ENCODE measurements around the gene LTA4H.
A peak's percentile ranks its signal among the peaks of the same experiment; 100 is the strongest.

LTA4H gene

DNA sequence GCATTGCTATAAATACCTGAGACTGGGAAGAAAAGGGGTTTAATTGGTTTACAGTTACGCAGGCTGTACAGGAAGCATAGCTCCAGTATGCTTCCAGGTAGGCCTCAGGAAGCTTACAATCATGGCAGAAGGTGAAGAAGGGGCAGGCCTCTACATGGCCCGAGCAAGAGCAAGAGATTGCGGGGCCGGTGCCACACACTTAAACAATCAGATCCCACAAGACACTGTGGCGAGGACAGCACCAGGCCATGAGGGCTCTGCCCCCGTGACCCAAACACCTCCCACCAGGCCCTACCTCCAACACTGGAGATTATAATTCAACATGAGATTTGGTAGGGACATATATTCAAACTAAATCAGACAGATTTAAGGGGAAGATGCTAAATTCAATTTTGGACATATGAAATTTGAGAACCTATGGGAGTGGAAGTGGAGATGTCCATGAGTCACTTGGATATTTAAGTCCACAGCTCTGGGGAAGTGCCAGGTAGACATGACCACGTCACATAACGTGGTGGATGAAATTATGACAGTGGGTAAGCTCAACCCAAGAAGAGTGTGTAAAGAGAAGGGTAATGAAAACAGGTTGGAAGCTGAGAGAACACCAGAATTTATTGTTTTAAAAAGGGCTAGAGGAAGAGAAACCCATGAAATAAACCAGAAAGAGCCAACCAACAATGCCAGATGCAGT, 1.5 kb upstream of the LTA4H start:
- H3K9ac ChIP-seq (ENCODE audit: low read length) = no peak overlapping the region
- no peak for DNase-seq
- TF ChIP-seq, protein P1, sequence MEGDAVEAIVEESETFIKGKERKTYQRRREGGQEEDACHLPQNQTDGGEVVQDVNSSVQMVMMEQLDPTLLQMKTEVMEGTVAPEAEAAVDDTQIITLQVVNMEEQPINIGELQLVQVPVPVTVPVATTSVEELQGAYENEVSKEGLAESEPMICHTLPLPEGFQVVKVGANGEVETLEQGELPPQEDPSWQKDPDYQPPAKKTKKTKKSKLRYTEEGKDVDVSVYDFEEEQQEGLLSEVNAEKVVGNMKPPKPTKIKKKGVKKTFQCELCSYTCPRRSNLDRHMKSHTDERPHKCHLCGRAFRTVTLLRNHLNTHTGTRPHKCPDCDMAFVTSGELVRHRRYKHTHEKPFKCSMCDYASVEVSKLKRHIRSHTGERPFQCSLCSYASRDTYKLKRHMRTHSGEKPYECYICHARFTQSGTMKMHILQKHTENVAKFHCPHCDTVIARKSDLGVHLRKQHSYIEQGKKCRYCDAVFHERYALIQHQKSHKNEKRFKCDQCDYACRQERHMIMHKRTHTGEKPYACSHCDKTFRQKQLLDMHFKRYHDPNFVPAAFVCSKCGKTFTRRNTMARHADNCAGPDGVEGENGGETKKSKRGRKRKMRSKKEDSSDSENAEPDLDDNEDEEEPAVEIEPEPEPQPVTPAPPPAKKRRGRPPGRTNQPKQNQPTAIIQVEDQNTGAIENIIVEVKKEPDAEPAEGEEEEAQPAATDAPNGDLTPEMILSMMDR (IDR thresholded peaks at IDR 0.05; ENCODE audit: low read length) = no peak
- TF ChIP-seq EZH2 (optimal IDR thresholded peaks at IDR 0.05; ENCODE audit: low read depth, low read length) (no peak), EZH2phosphoT487 (IDR thresholded peaks at IDR 0.05; ENCODE audit: low read length) (no peak)

DNA sequence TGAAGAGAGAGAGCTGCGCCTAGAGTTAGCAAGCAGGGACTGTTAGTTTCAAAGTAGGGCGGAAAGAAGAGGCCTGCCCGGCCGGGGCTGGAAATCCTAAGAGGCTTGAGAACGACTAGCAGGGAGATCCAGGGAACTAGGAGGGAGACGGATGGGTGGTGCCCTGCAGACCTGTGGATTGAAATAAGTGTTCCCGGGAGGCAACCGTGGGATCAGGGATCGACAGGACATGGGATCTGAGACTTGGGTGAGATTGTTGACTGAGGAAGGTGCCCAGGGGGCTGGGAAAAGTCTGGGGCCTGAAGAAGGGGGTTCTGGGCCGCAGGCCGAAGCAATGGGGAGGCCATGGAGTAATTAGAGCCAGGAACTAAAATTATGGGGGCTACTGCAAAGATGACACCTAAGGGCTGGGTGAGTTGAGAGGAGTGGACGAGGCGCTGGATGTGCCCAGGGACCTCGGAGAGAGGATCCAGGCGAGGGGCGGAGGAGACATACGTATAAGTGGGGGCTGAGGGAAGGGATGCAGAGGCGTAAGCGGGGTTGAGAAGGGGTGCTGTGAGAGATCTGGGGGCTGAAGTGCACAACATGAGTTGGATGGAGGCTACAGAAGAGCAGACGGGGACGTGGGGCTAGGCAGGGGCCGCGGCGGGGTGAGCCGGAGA, 635 bp downstream of the LTA4H start:
- Histone ChIP-seq H3K9me3 (replicated peaks; ENCODE audit: insufficient read depth, low read length) (no peaks in the 10 kb centered on the region), H3K27me3 (replicated peaks; ENCODE audit: insufficient read depth, low read length) (no peaks in the 10 kb centered on the region), H3K9ac (ENCODE audit: low read length) (peak overlapping the region; percentile 69), H3K4me3 (ENCODE audit: low read length) (peak overlapping the region; percentile 83), H3K9me2 (replicated peaks; ENCODE audit: insufficient read depth, low read length) (no peaks in the 10 kb centered on the region), H3F3A (ENCODE audit: insufficient read depth, low read length) (peaks cover 10% of the 10 kb centered on the region; the same call in 1 of the 2 replicates), H3K36me3 (replicated peaks; ENCODE audit: insufficient read depth, low read length) (no peaks in the 10 kb centered on the region), H3K79me2 (ENCODE audit: low read length) (peaks cover 21% of the 10 kb centered on the region), H2AFZ (ENCODE audit: low read length) (peak overlapping the region; percentile 89), H4K20me1 (ENCODE audit: insufficient read depth, low read length) (no peaks in the 10 kb centered on the region), H3K27ac (ENCODE audit: low read length) (peak overlapping the region; percentile 41; the same call in 1 of the 2 replicates), H3K4me2 (ENCODE audit: low read depth, low read length) (peak overlapping the region; percentile 74), H3K4me1 (ENCODE audit: low read length) (no peaks in the 10 kb centered on the region; the same call in 1 of the 2 replicates)
- no peak for TF ChIP-seq EZH2phosphoT487 (IDR thresholded peaks at IDR 0.05; ENCODE audit: low read length)
- TF ChIP-seq, protein P1 (IDR thresholded peaks at IDR 0.05; ENCODE audit: low read length) = no peak
- TF ChIP-seq EZH2 (optimal IDR thresholded peaks at IDR 0.05; ENCODE audit: low read depth, low read length) = no peak
- DNase-seq = no peak

More for the DNA sequence above, 1.5 kb upstream of the LTA4H start:
- Histone ChIP-seq H3K9me3 (replicated peaks; ENCODE audit: insufficient read depth, low read length) (no peaks in the 10 kb centered on the region), H4K20me1 (ENCODE audit: insufficient read depth, low read length) (no peaks in the 10 kb centered on the region), H3K4me3 (ENCODE audit: low read length) (no peak overlapping the region), H3K9me2 (replicated peaks; ENCODE audit: insufficient read depth, low read length) (no peaks in the 10 kb centered on the region), H3F3A (ENCODE audit: insufficient read depth, low read length) (peaks cover 10% of the 10 kb centered on the region; the same call in 1 of the 2 replicates), H3K36me3 (replicated peaks; ENCODE audit: insufficient read depth, low read length) (no peaks in the 10 kb centered on the region), H3K27ac (ENCODE audit: low read length) (no peak overlapping the region), H3K27me3 (replicated peaks; ENCODE audit: insufficient read depth, low read length) (no peaks in the 10 kb centered on the region), H3K79me2 (ENCODE audit: low read length) (peaks cover 19% of the 10 kb centered on the region), H3K4me2 (ENCODE audit: low read depth, low read length) (no peak overlapping the region), H3K4me1 (ENCODE audit: low read length) (no peaks in the 10 kb centered on the region; the same call in 1 of the 2 replicates), H2AFZ (ENCODE audit: low read length) (no peak overlapping the region)

- Histone ChIP-seq H3K9ac (ENCODE audit: low read length) (no peak overlapping the region), H2AFZ (ENCODE audit: low read length) (no peak overlapping the region), H3K27me3 (replicated peaks; ENCODE audit: insufficient read depth, low read length) (no peaks in the 10 kb centered on the region), H3K4me3 (ENCODE audit: low read length) (0 out of 2 replicates have a peak overlapping the region, but pooled peaks have one; percentile 83), H3K9me3 (replicated peaks; ENCODE audit: insufficient read depth, low read length) (no peaks in the 10 kb centered on the region), H3K79me2 (ENCODE audit: low read length) (peaks cover 21% of the 10 kb centered on the region), H3F3A (ENCODE audit: insufficient read depth, low read length) (peaks cover 10% of the 10 kb centered on the region; the same call in 1 of the 2 replicates), H3K4me1 (ENCODE audit: low read length) (no peaks in the 10 kb centered on the region; the same call in 1 of the 2 replicates), H3K27ac (ENCODE audit: low read length) (no peak overlapping the region), H3K9me2 (replicated peaks; ENCODE audit: insufficient read depth, low read length) (no peaks in the 10 kb centered on the region), H3K36me3 (replicated peaks; ENCODE audit: insufficient read depth, low read length) (no peaks in the 10 kb centered on the region), H3K4me2 (ENCODE audit: low read depth, low read length) (peak overlapping the region; percentile 74; the same call in 1 of the 2 replicates), H4K20me1 (ENCODE audit: insufficient read depth, low read length) (no peaks in the 10 kb centered on the region)
- DNase-seq = no peak
- TF ChIP-seq, protein P1 (IDR thresholded peaks at IDR 0.05; ENCODE audit: low read length) = no peak
Observed at GRCh38 chr12:96033549-96034389, 1.6 kb downstream of the LTA4H start.

Data from MM.1S (cell line).